G401.6 (cell line): ENCODE results near the gene RHNO1.

Experiments
- FAIRE-seq: peaks from 2 replicates; lab custom pipeline; 2012; peaks lifted over from hg19 to GRCh38; lab: Jason Lieb, UNC

Gene RHNO1, protein sequence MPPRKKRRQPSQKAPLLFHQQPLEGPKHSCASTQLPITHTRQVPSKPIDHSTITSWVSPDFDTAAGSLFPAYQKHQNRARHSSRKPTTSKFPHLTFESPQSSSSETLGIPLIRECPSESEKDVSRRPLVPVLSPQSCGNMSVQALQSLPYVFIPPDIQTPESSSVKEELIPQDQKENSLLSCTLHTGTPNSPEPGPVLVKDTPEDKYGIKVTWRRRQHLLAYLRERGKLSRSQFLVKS

DNA sequence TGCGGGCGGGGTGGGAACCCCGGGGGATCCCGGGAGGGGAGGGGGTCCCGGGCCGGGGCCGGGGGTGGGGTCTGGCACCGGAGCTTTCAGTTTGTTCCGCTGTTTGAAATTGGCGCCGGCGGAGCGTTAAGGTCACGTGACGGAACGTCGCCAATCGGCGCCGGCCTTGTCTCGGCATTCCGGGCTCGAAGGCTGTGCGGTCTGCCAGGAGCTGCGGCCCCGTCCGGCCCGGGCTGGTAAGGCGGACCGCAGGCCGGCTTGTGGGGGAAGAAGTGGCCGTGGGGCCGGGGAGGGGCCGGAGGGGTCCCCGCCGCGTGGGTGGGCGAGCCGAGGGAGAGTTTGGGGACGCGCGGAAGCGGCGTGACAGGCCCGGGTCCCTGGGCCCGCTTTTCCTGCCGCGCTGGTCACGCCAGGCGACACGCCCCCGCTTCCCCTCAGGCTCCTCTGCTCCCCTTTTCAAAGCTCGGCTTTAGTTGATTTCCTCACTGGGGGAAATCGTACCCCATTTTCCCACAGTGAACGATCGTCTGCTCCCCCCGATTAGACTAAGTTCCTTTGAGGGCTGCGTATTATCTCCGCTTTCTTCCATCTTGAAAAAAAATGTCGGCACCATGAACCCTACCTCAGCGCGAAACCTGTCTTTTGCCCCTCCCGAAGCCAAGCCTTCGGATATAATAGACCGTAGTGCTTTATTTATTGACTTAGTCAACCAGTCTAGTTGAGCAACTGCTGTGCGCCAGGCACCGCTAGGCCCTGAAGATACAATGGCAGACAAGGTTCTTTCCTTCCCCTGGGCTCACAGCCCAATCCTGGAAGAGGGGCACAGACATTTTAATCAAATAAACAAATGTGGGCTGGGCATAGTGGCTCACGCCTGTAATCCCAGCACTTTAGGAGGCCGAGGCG is at the start of gene RHNO1, which contains the start of gene FOXM1:
Gene RHNO1, plus strand, starts transcription at position 177 of the 906 bp plus-strand sequence. CDS start 8,144 bp downstream, outside the sequence.
Gene FOXM1, minus strand, starts transcription at position 128 of the 906 bp plus-strand sequence. CDS start 2,696 bp downstream, outside the sequence.
- FAIRE-seq = no peak

DNA sequence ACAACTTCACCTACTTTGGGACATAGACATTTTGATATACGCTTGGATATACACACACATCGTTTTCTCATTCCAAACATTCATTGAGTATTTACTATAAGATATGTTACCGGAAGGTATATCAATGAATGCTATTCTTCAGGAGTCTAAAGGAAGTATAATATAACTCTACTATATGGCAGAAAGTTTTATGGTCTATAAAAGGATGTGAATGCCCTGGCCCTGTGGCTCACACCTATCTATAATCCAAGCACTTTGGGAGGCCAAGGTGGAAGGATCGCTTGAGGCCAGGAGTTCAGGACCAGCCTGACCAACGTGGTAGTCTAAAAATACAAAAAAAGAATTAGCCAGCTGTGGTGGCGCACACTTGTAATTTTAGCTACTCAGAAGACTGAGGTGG is 47.7 kb upstream of the RHNO1 start:
- no peak for FAIRE-seq

DNA sequence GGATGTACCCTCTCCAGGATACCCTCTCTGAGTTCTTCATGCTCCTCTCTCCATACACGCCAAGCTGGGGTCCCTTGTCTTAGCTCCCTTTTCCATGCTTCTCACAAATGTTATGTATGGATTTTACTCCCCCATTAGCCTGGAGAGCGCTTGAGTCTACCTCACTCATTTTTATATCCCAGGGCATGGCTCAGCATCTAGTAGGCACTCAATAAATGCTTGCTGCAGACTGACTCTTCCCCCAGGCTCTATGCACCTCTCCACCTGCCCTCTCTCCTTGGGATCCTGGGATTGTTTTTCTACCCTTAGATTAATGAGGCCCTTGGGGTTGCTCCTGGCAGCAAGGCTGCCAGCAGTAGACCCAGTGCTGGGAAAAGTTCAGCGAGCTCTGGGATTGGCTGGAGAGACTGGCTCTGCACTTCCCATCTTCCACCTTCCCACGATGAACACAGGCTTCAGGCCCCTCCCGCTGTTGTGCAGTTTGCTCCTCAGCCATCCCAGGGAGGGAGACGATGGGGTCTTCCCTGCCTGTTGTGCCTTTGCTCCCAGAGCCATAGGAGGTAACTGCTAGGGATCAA is 44.4 kb upstream of the RHNO1 start:
- no peak for FAIRE-seq

DNA sequence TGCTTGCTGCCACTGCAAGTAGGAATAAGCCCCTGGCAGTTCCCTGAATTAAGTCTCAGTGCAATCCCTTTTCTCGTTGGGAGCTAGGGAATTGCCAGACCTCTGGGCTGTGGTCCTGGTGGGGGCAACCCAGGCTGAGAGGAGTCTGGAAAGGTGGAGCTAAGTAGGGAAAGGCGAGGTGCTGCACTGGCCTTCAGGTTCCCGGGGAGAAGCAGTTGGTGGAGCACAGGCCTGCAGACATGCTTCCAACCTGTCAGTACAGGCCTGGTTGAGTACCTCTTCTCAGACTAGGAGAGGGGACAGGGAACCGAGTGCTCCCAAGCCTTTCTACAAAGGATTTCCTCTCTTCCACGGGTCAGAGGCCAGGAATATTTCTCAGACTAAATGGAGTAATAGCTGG is 43.7 kb upstream of the RHNO1 start:
- no peak for FAIRE-seq

DNA sequence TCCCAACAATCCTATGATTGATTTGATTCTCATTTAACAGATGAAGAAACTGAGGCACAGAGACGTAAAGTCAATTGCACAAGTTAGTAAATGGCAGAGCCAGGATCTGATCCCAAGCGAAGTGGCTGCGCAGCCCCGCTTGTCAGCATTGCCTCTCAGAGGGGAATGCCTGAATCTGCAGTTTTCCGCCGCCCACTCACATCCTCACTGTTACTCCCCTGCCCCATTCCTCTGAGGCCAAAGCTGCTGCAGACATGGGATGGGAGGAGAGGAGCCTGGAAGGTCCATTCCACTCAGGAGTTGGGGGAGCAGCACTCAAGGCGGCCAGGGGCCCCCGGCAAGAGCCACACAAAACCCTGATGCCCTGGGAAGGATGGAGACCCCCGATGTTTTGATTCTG is 43.2 kb upstream of the RHNO1 start:
- no peak for FAIRE-seq

DNA sequence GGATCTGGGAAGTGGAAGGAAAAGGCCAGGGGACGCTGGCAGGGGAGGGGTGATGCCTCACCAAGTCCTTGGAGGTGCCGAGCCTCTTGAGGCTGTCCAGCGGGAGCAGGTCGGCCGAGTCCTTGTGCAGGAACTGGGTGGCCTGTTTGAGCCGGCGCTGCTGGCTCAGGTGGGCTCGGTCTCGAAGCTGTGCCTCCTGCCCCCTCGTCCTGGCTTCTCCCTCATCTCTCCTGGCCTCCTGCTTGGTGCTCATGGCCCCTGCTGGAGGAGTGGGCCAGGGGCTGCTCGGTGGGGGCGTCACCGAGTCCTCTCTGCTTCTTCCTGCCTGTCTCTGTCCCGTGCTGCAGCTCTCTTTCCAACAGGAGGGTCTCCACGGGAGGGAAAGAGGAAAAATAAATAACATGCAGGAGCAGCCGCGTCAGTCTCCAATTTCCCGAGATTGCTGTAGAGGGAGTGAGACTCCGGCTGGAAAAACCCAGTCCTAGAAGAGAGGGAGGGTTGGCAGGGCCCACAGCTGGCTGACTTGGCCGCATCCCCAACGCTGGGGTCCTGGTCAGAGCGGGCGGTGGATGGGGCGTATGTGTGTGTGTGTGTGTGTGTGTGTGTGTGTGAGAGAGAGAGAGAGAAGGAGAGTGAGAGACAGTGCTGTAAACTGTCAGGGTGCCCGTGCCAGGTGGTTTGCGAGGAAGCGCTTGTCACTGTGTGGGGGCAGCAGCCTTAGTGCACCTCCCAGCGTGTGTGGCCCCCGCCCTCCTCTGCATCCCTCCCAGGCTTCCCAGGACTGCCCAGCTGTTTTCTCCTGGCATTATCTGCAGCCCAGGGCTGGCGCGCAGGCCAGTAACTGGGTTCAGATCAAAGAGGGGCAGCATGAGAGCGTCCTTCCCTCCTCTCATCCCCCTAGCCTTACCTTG is 42.2 kb upstream of the RHNO1 start, which contains the start of gene NRIP2:
Gene NRIP2, minus strand, starts transcription at position 455 of the 911 bp plus-strand sequence. Its CDS starts 52 bp downstream, at position 403.
- FAIRE-seq = no peak

DNA sequence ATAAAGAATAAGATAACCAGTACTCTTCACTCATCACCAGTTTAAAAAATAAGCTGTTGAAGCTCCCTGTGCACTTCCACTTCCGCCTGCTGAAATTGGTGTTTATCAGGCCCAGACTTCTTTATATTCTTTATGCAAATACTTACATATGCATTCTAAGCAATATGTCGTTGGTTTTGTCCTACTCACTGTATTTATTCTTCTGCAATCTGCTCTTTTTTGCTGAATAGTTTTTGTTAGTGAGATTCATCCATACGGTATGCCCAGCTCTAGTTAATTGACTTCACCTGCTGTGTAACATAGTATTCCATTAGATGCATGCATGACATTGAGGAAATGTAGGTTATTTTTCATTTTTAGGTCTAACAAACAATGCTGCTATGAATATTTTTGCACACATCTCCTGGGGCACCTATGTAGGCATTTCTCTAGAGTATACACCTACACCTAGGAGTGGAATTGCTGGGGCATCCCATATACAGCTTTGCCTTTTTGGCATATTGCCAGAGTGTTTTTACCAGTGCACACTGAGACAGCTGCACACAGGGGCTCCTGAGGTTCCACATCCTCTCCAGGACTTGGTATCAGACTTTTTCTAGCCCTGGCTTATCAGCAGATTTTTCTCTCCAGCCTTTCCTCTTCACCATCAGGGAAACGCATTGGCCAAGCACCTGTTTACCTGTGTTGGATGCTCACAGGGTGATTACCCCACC is 41.2 kb upstream of the RHNO1 start:
- no peak for FAIRE-seq

DNA sequence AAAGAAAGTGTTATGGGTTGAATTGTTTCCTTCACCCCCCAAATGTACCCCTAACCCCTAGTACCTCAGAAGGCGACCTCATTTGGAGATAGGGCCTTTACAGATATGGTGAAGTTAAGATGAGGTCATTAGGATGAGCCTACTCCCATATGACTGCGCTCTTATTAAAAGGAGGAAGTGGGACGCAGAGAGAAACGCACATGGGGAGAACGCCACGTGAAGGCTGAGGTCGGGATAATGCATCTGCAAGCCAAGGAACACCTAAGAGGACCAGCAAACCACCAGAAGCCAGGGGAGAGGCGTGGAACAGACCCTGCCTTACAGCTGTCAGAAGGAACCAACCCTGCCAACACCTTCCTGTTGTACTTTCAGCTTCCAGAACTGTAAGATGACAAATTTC is 40.4 kb upstream of the RHNO1 start:
- no peak for FAIRE-seq

DNA sequence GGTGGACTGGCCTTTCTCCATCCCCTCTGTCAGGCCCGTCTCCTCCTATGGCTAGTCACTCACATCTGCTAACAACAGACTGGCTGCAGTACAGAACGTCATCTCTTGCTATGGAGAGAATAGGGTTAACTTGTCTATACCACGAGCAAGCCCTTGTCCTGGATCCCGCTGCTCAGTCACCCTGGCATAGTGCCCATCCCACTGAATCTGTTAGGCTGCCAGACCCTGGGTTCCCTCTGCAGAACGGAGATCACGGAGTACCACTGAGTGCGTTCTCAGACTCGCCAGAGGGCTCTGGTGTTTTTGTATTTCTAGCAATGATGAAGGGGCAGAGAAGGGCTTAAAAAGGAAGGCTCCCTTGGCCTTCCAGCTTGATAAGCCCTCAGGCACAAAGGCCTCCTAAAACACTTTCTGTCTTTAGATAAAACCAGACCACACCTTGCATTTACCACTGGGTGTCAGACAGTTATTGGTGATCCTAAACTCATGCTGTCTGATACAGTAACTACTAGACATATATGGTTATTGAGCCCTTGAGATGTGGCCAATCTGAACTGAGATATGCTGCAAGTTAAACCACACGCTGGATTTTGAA is 35.9 kb upstream of the RHNO1 start:
- FAIRE-seq = no peak

DNA sequence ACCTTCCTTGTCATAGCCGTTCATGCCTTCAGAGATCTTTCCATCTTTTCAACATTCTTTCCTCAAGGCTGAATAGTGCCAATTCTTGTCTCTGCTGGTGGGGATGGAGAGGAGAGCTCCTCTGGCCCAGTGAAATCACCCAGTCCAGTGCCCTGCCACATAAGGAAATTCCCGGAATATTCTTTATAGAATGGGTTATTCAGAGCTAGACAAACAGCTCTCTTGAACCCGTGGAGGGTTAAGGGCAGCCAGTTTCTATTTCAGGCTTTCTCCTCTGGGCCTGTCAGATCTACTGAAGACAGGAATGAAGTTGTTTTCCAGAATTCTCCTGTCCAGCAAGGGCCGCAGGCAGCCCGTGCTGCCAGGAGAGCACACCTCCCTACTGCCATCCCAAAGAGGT is 34.1 kb upstream of the RHNO1 start:
- FAIRE-seq = no peak

DNA sequence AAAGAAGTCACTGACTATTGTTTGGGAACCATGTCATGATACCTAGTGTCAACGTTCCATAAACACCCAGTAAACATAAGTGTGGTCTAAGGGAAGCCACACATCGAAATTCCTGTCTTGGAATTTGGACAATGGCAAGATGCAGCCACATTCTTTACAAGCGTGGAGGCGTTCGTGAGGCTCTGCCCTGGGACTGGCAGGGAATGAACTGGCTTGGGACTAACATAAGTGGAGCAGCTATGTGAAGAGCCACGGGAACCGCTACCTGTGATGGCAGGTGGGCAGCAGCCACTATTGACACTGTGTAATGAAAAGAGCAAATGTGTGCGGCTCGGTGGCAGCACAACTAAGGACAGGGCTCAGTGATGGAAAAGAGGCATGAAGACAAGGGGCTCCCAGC is 32.2 kb upstream of the RHNO1 start:
- FAIRE-seq = no peak

DNA sequence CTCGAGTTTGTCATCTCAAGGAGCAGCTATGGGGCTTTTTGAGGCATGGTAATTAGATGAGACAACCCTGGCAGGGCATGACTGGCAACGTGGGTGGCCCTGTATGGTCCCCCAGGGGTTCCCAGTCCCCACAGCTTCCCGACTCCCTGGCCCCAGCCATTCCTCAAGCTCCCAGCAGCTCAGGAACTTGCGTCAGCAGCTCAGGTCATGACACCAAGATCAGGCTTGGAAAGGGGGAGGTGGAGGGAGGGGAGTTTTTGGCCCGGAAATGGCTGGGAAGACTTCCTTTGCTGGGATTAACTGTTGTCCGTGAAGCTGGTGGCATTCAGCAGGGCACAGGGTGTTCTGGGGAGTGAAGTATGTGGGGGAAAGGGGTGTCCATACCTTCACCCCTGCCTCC is 31.7 kb upstream of the RHNO1 start:
- no peak for FAIRE-seq

DNA sequence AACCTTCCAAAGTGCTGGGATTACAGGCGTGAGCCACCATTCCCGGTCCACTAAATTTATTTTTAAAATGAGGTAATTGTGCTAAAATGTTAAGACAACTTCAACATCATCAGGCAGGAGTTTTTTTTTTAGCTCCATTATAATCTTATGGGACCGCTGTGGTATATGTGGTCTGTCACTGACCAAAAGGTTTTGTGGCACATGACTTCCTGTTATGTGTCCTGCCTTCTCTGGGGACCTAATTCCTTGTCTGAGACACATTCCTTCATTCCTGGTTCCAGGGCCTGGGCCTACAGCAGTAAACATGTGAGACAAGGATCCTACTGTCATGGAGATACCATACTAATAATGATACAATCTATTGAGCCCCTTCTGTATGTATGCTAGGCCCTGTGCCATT is 25.1 kb upstream of the RHNO1 start:
- no peak for FAIRE-seq

DNA sequence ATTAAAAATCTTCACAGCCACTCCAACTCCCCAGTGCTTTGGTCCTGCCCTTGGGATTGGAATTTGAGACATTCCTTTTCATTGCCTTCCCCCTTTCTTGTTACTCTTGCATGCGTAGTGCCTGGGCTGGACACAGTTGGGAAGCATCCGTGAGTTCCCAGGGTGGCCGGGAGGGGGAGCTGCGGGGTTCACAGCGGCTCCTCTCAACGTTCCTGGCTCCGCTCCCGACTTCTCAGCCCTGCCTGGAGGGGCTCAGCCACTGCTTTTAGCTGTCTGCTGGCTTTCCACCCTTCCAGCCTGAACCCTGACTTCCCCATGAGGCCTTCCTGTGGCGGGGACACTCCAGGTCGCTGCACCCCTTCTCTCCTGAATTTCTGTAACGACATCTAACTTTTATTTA is 23.4 kb upstream of the RHNO1 start:
- peak; percentile 95 for FAIRE-seq

DNA sequence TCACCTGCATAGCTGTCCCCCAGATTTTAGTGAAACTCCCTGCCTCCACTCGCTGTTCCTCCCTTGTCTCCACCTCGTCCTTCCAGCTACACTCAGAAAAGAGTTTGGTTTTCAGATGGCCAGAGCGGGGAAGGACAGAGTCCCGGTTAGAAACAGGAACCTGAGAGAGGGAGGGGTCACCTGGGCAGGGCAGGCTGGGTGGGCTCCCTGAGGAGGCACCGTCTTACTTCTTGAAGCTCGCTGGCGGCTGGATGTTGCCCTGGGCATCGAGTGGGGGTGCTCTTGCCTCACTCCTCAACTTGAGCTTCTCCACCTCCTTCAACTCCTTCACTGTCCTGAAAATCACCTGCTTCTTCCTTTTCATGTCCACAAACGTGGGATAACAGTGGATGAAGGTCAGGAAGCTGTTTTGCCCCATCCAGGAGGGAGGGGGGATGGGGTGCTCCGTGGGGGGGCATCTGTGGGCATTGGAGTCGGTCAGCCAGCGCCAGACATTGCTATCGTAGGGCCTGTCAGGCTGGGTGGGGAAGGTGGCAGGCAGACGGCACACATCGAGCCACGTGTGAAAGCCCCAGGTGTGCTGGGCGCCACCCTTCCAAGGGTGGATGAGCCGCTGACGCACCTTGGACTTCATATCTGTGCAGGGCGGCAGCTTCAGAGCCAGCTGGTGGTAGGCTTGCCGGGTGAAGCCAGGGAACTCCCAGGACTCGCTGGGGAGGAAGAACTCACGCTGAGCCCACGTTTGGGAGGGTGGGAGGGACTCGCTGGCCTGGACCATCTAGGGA is 22.2 kb upstream of the RHNO1 start:
- no peak for FAIRE-seq

DNA sequence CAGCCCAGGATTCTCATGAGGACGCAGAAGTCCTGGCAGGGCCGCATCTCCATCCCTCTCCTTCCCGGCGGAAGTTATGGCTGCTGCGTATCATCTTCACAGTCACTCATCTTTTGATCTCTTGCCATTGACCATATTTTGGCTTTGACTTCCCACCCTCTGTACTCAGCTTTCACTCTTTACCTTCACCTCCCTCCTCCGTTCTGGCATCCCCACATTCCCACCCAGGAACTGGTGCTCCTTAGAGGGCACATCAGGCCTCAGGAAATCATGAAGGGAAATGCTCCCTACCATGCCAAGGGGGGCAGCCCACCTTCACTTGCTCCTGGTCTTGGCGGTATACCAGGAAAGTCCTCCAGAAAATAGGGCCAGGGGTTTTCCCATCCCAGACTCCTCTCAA is 21.5 kb upstream of the RHNO1 start:
- no peak for FAIRE-seq

DNA sequence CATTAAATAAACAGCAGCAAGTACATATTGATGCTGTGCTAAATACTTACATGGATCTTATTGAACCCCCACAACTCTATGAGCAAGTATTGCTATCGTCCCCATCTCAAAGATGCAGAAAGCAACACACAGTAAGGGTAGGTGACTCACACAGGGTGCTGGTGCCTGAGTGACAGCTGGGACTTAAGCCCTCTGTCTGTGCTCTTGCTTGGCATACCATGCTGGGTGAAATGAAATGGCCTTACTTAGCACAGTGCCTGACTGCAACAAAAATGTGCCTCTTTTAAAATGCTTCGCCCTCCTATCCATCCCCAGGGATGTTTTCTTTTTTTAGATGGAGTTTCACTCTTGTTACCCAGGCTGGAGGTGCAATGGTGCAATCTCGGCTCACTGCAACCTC is 21.0 kb upstream of the RHNO1 start:
- FAIRE-seq = no peak

DNA sequence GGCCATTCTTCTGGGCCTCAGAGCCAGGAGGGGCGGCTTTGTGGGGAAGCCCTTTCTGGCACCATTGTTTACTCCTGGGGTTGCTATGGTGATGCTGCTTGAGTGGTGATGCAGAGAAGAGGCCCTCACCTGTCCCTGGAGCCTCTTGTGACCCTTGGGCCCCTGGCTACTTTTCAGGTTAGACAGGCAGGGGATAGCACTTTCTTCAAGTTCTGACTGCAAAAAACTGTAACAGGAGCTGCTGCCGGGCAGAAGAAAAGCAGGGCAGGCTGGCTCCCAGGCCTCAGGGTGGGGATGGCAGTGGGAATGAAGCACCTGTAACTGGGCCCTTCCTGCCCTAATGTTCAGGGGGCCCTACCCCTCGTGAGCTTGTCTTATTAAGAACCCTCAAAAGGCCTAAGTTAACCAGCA is 20.0 kb upstream of the RHNO1 start, which contains the start of gene TEX52:
Gene TEX52, minus strand, starts transcription at position 19 of the 411 bp plus-strand sequence. Its CDS starts 13 bp downstream, at position 6.
- FAIRE-seq = no peak

DNA sequence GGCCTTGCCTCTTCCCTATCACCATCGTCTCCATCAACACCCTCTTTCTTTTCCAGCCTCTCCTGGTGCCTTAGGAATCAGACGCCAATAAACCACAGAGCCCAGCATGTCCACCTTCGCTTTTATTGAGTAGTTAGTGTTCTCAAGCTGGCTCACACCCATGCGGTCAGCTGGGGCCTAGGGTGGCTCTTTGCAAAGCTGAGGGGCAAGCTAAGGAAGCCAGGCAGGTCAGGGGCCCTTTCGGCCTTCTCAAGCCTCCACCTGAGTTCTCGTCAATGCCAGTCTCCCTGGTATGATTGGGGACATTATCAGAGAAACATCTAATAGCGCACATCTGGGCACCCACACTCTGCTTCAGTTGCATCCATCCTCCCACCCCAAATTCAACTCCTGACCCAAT is 19.4 kb upstream of the RHNO1 start:
- FAIRE-seq = no peak

DNA sequence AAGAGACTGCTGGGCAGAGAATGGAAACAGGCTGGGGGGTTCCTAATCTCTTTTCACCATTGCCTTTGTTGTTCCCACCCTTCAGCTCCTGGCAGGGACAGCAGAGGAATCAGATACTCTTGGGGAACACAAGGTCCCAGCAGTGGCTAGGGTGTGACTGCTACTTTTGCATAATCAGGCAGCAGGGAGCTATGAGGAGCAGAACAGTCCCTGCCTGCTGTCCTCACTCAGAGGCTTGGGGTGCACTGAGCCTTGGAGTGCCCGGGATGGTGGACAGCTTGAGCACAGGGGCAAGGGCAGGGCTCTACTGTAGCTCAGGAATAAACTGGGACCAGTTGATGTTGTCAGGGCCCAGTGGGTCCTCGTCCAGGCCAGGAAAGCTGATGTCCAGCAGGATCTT is 18.7 kb upstream of the RHNO1 start:
- FAIRE-seq = no peak
